ENCODE data around the gene FXYD2. TPM values are rescaled to one million over a fixed set of nuclear protein-coding genes. Genes with fewer than 3 reads are reported as not detected.
A peak's percentile ranks its signal among the peaks of the same experiment; 100 is the strongest.

The FXYD2 gene
- total and polyA plus RNA-seq, 10 of the 15 experiments (the other 5 are each of a cell fraction or from before 2014, with no cell fraction given) = 1.2 to 4.5 (median 2.4) TPM

- no TSS peak for BruUV-seq (replicated peaks)
- SMC1A ChIA-PET (ENCODE audit: uncharacterized antibody, unreplicated experiment) = interaction anchor here (1.2 to 2.1 kb wide), 5 partner anchors 19 to 201 kb away, joined by 3 to 12 read pairs (median 4); no protein-coding TSS in a partner anchor
- Histone ChIP-seq H3K4me2 (ENCODE audit: control insufficient read depth, insufficient read depth) (no peak overlapping the region), H3K9ac (ENCODE audit: control insufficient read depth, insufficient read depth, low read length) (no peak overlapping the region), H3K36me3 (ENCODE audit: control insufficient read depth in 2 of 2, insufficient read depth in 2 of 2, low read length in 1 of 2) (no peaks in the 10 kb centered on the region), H3K4me3 (no peak overlapping the region), H3K27me3 (replicated peaks in 1 of 2; ENCODE audit: control insufficient read depth in 2 of 2, insufficient read depth in 2 of 2, low read length in 1 of 2) (no peaks in the 10 kb centered on the region; a peak in 2 of 4 replicates), H2AFZ (ENCODE audit: control insufficient read depth, low read depth, low read length) (no peak overlapping the region), H3K9me3 (replicated peaks; ENCODE audit: control insufficient read depth, insufficient read depth, low read length) (peaks cover 2% of the 10 kb centered on the region; the same call in 2 of the 3 replicates), H3K4me1 (ENCODE audit: control insufficient read depth, insufficient read depth, low read length) (no peaks in the 10 kb centered on the region), H4K20me1 (ENCODE audit: control insufficient read depth, insufficient read depth) (no peaks in the 10 kb centered on the region), H3K79me2 (ENCODE audit: control insufficient read depth, insufficient read depth, low read length) (no peaks in the 10 kb centered on the region), H3K27ac (ENCODE audit: control insufficient read depth, insufficient read depth) (no peak overlapping the region)
- TF ChIP-seq CBX5 (IDR thresholded peaks at IDR 0.05; ENCODE audit: low read depth) (0 out of 2 replicates have a peak, but pooled peaks have one; percentile 30), SUZ12 (IDR thresholded peaks at IDR 0.05; ENCODE audit: unreplicated experiment) (no peak), GATAD2B (conservative IDR thresholded peaks at IDR 0.05; ENCODE audit: low read depth) (no peak)
- ATAC-seq (no peak), DNase-seq (ENCODE audit: low read depth, low spot score) (no peak), FAIRE-seq (no peak)
- 27% methylated on average over 3 of the region's 3 CpGs for WGBS (ENCODE audit: insufficient coverage, insufficient replicate concordance, low lambda C conversion rate, missing lambda C conversion rate)
- in situ Hi-C loops (cut with MboI) = no loop called here
- RAD21 ChIA-PET (ENCODE audit: unreplicated experiment) = interaction anchor here (1.3 to 1.9 kb wide), 2 partner anchors 94 to 98 kb away, joined by 3 to 6 read pairs; no protein-coding TSS in a partner anchor
- CTCF ChIA-PET = interaction anchor here (0.8 to 3.4 kb wide), 7 partner anchors 8 to 201 kb away, joined by 3 to 15 read pairs (median 3); no protein-coding TSS in a partner anchor
- POLR2A ChIA-PET = no interaction called here
- intact Hi-C loops (cut with micrococcal nuclease; ENCODE audit: unreplicated experiment) = no loop called here
These were observed 27.8 kb upstream of the FXYD2 start for GRCh38 chr11:117852309-117852708.

- no peak for ATAC-seq
- RAD21 ChIA-PET (ENCODE audit: unreplicated experiment) = interaction anchor here (1.0 to 1.9 kb wide), 3 partner anchors 93 to 99 kb away, joined by 3 to 6 read pairs (median 3); no protein-coding TSS in a partner anchor
- Histone ChIP-seq H3K27ac (ENCODE audit: control insufficient read depth, insufficient read depth) (no peak overlapping the region), H3K27me3 (replicated peaks in 1 of 2; ENCODE audit: control insufficient read depth in 2 of 2, insufficient read depth in 2 of 2, low read length in 1 of 2) (no peaks in the 10 kb centered on the region; a peak in 2 of 4 replicates), H4K20me1 (ENCODE audit: control insufficient read depth, insufficient read depth) (no peaks in the 10 kb centered on the region), H3K4me3 (no peak overlapping the region), H3K9me3 (replicated peaks; ENCODE audit: control insufficient read depth, insufficient read depth, low read length) (peaks cover 2% of the 10 kb centered on the region; the same call in 2 of the 3 replicates), H2AFZ (ENCODE audit: control insufficient read depth, low read depth, low read length) (no peak overlapping the region), H3K4me1 (ENCODE audit: control insufficient read depth, insufficient read depth, low read length) (no peaks in the 10 kb centered on the region), H3K79me2 (ENCODE audit: control insufficient read depth, insufficient read depth, low read length) (no peaks in the 10 kb centered on the region), H3K36me3 (ENCODE audit: control insufficient read depth in 2 of 2, insufficient read depth in 2 of 2, low read length in 1 of 2) (no peaks in the 10 kb centered on the region), H3K4me2 (ENCODE audit: control insufficient read depth, insufficient read depth) (no peak overlapping the region), H3K9ac (ENCODE audit: control insufficient read depth, insufficient read depth, low read length) (no peak overlapping the region)
- in situ Hi-C loops (cut with MboI) (no loop called here), intact Hi-C loops (cut with micrococcal nuclease; ENCODE audit: unreplicated experiment) (no loop called here)
- BruUV-seq (replicated peaks) = no TSS peak
- CTCF ChIA-PET = interaction anchor here (0.8 to 3.4 kb wide), 9 partner anchors 9 to 201 kb away, joined by 3 to 15 read pairs (median 3); no protein-coding TSS in a partner anchor
- 2% methylated on average over 3 of the region's 3 CpGs for WGBS (ENCODE audit: insufficient coverage, insufficient replicate concordance, low lambda C conversion rate, missing lambda C conversion rate)
- POLR2A ChIA-PET = no interaction called here
- SMC1A ChIA-PET (ENCODE audit: uncharacterized antibody, unreplicated experiment) = interaction anchor here (1.0 to 2.1 kb wide), 6 partner anchors 18 to 201 kb away, joined by 3 to 12 read pairs (median 4); no protein-coding TSS in a partner anchor
- no peak for DNase-seq (ENCODE audit: low read depth, low spot score)
- FAIRE-seq = no peak
- TF ChIP-seq POLR2A (IDR thresholded peaks at IDR 0.05; ENCODE audit: low read depth, low read length) (no peak), IRF4 (IDR thresholded peaks at IDR 0.05; ENCODE audit: low read depth, low read length) (no peak), RAD51 (IDR thresholded peaks at IDR 0.05) (no peak), ZNF592 (IDR thresholded peaks at IDR 0.05) (no peak), SMARCA5 (IDR thresholded peaks at IDR 0.05) (no peak), ASH2L (IDR thresholded peaks at IDR 0.05; ENCODE audit: borderline replicate concordance, low read depth) (no peak), NR2C2 (IDR thresholded peaks at IDR 0.05; ENCODE audit: borderline replicate concordance, control insufficient read depth, insufficient read length, low read depth) (no peak), MLLT1 (IDR thresholded peaks at IDR 0.05) (no peak)
These were observed 27.3 kb upstream of the FXYD2 start for GRCh38 chr11:117851852-117852251.
